CD4-positive, alpha-beta memory T cell (primary cell): ENCODE data around the gene CLIP3. TPM values are rescaled to one million over a fixed set of nuclear protein-coding genes. Genes with fewer than 3 reads are reported as not detected.

Source experiments
- CTCF ChIA-PET: fragments of 350-600 bp; sonication (Branson Sonifier 250); formaldehyde crosslinking; loops from one replicate; lab custom pipeline; 2021; ENCODE audit warnings: inconsistent platforms; ENCODE audit not compliant: partially characterized antibody; lab: Charles Lee
- POLR2A ChIA-PET: fragments of 350-600 bp; sonication (Branson Sonifier 250); formaldehyde crosslinking; loops from one replicate; lab custom pipeline; 2021; ENCODE audit not compliant: partially characterized antibody; lab: Charles Lee
- DNase-seq, 5 donors: peaks; one replicate each; pipeline versions ENCODE4 v3.0.0 to v3.0.0-alpha.2; 2020 to 2022; ENCODE audit warnings: mixed read lengths in 1 of 5
- H3K27ac ChIP-seq: one replicate; pipeline ENCODE4 v1.7.0; 2013; ENCODE audit warnings: low read depth, low read length
- H3K27me3 ChIP-seq: 2 replicates; pipeline ENCODE4 v1.7.0; 2013; ENCODE audit warnings: mild to moderate bottlenecking, low read length, moderate library complexity; ENCODE audit not compliant: insufficient read depth
- H3K36me3 ChIP-seq: 2 replicates; pipeline ENCODE4 v1.7.0; 2013; ENCODE audit warnings: mild to moderate bottlenecking, low read length, moderate library complexity; ENCODE audit not compliant: insufficient read depth
- H3K4me1 ChIP-seq: 2 replicates; pipeline ENCODE4 v1.7.0; 2013; ENCODE audit warnings: mild to moderate bottlenecking, low read length, moderate library complexity; ENCODE audit not compliant: insufficient read depth
- H3K4me3 ChIP-seq, 2 donors: one replicate each; pipeline ENCODE4 v1.7.0; 2013; ENCODE audit warnings: low read length in 2 of 2, mild to moderate bottlenecking in 1 of 2
- H3K9me3 ChIP-seq, 2 donors: one replicate each; pipeline ENCODE4 v1.7.0; 2013; ENCODE audit warnings: low read length in 2 of 2, control low read depth in 1 of 2; ENCODE audit not compliant: control insufficient read depth in 1 of 2
- H3K27ac Mint-ChIP-seq, 7 donors: one replicate each; pipeline ENCODE4 v1.8.0; 2020 to 2021; ENCODE audit warnings: mixed read lengths in 7 of 7, mild to moderate bottlenecking in 6 of 7, inconsistent platforms in 3 of 7, moderate library complexity in 3 of 7
- H3K27me3 Mint-ChIP-seq, 2 donors: one replicate each; pipeline ENCODE4 v1.8.0; 2020 to 2021; ENCODE audit warnings: mixed read lengths in 2 of 2
- H3K36me3 Mint-ChIP-seq, 2 donors: one replicate each; pipeline ENCODE4 v1.8.0; 2020 to 2021; ENCODE audit warnings: mixed read lengths in 2 of 2, inconsistent platforms in 1 of 2, mild to moderate bottlenecking in 1 of 2
- H3K4me1 Mint-ChIP-seq, 4 donors: one replicate each; pipeline ENCODE4 v1.8.0; 2020 to 2021; ENCODE audit warnings: mixed read lengths in 4 of 4, mild to moderate bottlenecking in 1 of 4
- H3K4me3 Mint-ChIP-seq, 8 donors: one replicate each; pipeline ENCODE4 v1.8.0; 2020 to 2021; ENCODE audit warnings: mixed read lengths in 8 of 8, mild to moderate bottlenecking in 7 of 8, moderate library complexity in 6 of 8, inconsistent platforms in 3 of 8
- H3K9me3 Mint-ChIP-seq, 8 donors: one replicate each; pipeline ENCODE4 v1.8.0; 2020 to 2021; ENCODE audit warnings: mixed read lengths in 8 of 8, mild to moderate bottlenecking in 5 of 8, inconsistent platforms in 3 of 8, moderate library complexity in 1 of 8
- intact Hi-C: fragments of 100-400 bp; cut with micrococcal nuclease; formaldehyde crosslinking; loops from one replicate; pipeline ENCODE4 v1.15.1; 2023
- polyA plus RNA-seq, 2 donors: library from polyadenylated mRNA; unstranded; fragments of 300-500 nt; fragmentation: Illumina TruSeq; gene quantifications; one replicate each; pipeline ENCODE4 v1.2.3, GENCODE V29; 2021
- total RNA-seq, 2 experiments: library from RNA; stranded (reverse); gene quantifications; one replicate each; pipeline ENCODE4 v1.2.3, GENCODE V29; 2021

Gene CLIP3
- total and polyA plus RNA-seq, 4 experiments from 2014 or later: 0.37 to 2.4 (median 2.0) TPM

GRCh38 chr19:36019061-36019670 is 13.5 kb downstream of the CLIP3 start:
- ChIA-PET POLR2A (no interaction called here), CTCF (no interaction called here)
- Histone ChIP-seq H3K27ac (no peak overlapping the region), H3K36me3 (peaks cover 11% of the 10 kb centered on the region), H3K4me1 (peaks cover 9% of the 10 kb centered on the region), H3K4me3 (no peak overlapping the region), H3K9me3 (no peaks in the 10 kb centered on the region), H3K27me3 (no peaks in the 10 kb centered on the region)
- Mint-ChIP-seq H3K4me3 (no peak overlapping the region), H3K36me3 (peaks cover 10 to 12% of the 10 kb centered on the region in 2 donors), H3K27ac (no peak overlapping the region), H3K9me3 (no peaks in the 10 kb centered on the region), H3K4me1 (peaks cover 9 to 17% (median 12%) of the 10 kb centered on the region in 4 donors), H3K27me3 (no peaks in the 10 kb centered on the region)
- DNase-seq: no peak
- intact Hi-C loops: no loop called here

- POLR2A ChIA-PET: interaction anchor here (0.6 to 2.0 kb wide), 15 partner anchors 11 to 200 kb away, joined by 3 to 20 read pairs (median 6); partner anchors contain the start of genes POLR2I, SDHAF1, TBCB and THAP8
- Mint-ChIP-seq H3K4me3 (peak within 1 kb of the TSS; percentile 94 to 99 (median 94)), H3K27ac (peak within 1 kb of the TSS; percentile 85 to 99 (median 98)), H3K4me1 (peaks cover 25 to 50% (median 33%) of the 10 kb centered on the region in 4 donors), H3K9me3 (no peaks in the 10 kb centered on the region), H3K27me3 (no peaks in the 10 kb centered on the region), H3K36me3 (peaks cover 0 to 6% of the 10 kb centered on the region in 2 donors)
- Histone ChIP-seq H3K27me3 (no peaks in the 10 kb centered on the region), H3K9me3 (no peaks in the 10 kb centered on the region), H3K4me3 (peak within 1 kb of the TSS; percentile 92), H3K36me3 (no peaks in the 10 kb centered on the region), H3K4me1 (peaks cover 30% of the 10 kb centered on the region), H3K27ac (peak within 1 kb of the TSS; percentile 74)
- intact Hi-C loops: loop anchor here (1.0 kb wide), 4 partner anchors 19 to 101 kb away; partner anchors contain the start of genes SDHAF1, TBCB, THAP8 and WDR62
- CTCF ChIA-PET: interaction anchor here (1.0 to 1.7 kb wide), 4 partner anchors 18 to 55 kb away, joined by 4 to 6 read pairs (median 4); partner anchors contain the start of gene THAP8
- DNase-seq: peak; percentile 97 to 99 (median 98)
These were observed 18.4 kb downstream of the CLIP3 start, which contains the start of gene ALKBH6 for GRCh38 chr19:36014012-36014924. Gene ALKBH6, minus strand, starts transcription at chr19:36014213. Its CDS starts 816 bp downstream, at chr19:36013397.

- POLR2A ChIA-PET: interaction anchor here (0.6 to 2.0 kb wide), 14 partner anchors 10 to 201 kb away, joined by 3 to 20 read pairs (median 6); partner anchors contain the start of genes POLR2I, SDHAF1, TBCB and THAP8
- H3K36me3 ChIP-seq: no peaks in the 10 kb centered on the region
- DNase-seq: no peak
- peaks cover 36% of the 10 kb centered on the region for H3K4me1 ChIP-seq
- Mint-ChIP-seq H3K4me3 (peak overlapping the region; percentile 94 to 99 (median 94)), H3K4me1 (peaks cover 28 to 55% (median 33%) of the 10 kb centered on the region in 4 donors), H3K36me3 (peaks cover 0 to 6% of the 10 kb centered on the region in 2 donors), H3K27me3 (no peaks in the 10 kb centered on the region), H3K27ac (peak overlapping the region; percentile 85 to 99 (median 98)), H3K9me3 (no peaks in the 10 kb centered on the region)
- no peaks in the 10 kb centered on the region for H3K27me3 ChIP-seq
- intact Hi-C loops: loop anchor here (1.0 kb wide), 4 partner anchors 18 to 102 kb away; partner anchors contain the start of genes SDHAF1, TBCB, THAP8 and WDR62
- CTCF ChIA-PET: interaction anchor here (1.0 to 1.7 kb wide), 5 partner anchors 18 to 55 kb away, joined by 4 to 6 read pairs (median 4); partner anchors contain the start of gene THAP8
- no peaks in the 10 kb centered on the region for H3K9me3 ChIP-seq
- peak overlapping the region; percentile 92 for H3K4me3 ChIP-seq
- H3K27ac ChIP-seq: peak overlapping the region; percentile 74
These were observed 19.2 kb downstream of the CLIP3 start for GRCh38 chr19:36013280-36014011.

- Histone ChIP-seq H3K27ac (no peak overlapping the region), H3K9me3 (no peaks in the 10 kb centered on the region), H3K27me3 (no peaks in the 10 kb centered on the region), H3K4me1 (peaks cover 38% of the 10 kb centered on the region), H3K36me3 (no peaks in the 10 kb centered on the region), H3K4me3 (no peak overlapping the region)
- H3K27ac Mint-ChIP-seq: peak overlapping the region in 6 of 7 donors; percentile 7 to 81 (median 69)
- H3K4me1 Mint-ChIP-seq: peaks cover 24 to 51% (median 35%) of the 10 kb centered on the region in 4 donors
- ChIA-PET CTCF (no interaction called here), POLR2A (interaction anchor here (1.2 to 1.5 kb wide), 2 partner anchors 11 to 15 kb away, joined by 4 to 8 read pairs; partner anchors contain the start of gene SDHAF1)
- no peak for DNase-seq
- peaks cover 0 to 6% of the 10 kb centered on the region in 2 donors for H3K36me3 Mint-ChIP-seq
- H3K27me3 Mint-ChIP-seq: no peaks in the 10 kb centered on the region
- intact Hi-C loops: no loop called here
- H3K9me3 Mint-ChIP-seq: no peaks in the 10 kb centered on the region
- peak overlapping the region in 3 of 8 donors; percentile 5 to 71 (median 46) for H3K4me3 Mint-ChIP-seq
These were observed 22.3 kb downstream of the CLIP3 start for GRCh38 chr19:36010402-36010801.

- H3K9me3 ChIP-seq: no peaks in the 10 kb centered on the region
- peaks cover 22 to 45% (median 34%) of the 10 kb centered on the region in 4 donors for H3K4me1 Mint-ChIP-seq
- intact Hi-C loops: no loop called here
- peak overlapping the region; percentile 60 to 77 (median 72) for H3K4me3 Mint-ChIP-seq
- ChIA-PET POLR2A (interaction anchor here (1.2 to 1.5 kb wide), 2 partner anchors 11 to 14 kb away, joined by 4 to 8 read pairs; partner anchors contain the start of gene SDHAF1), CTCF (no interaction called here)
- H3K4me1 ChIP-seq: peaks cover 32% of the 10 kb centered on the region
- H3K27me3 Mint-ChIP-seq: no peaks in the 10 kb centered on the region
- no peaks in the 10 kb centered on the region for H3K9me3 Mint-ChIP-seq
- H3K36me3 ChIP-seq: no peaks in the 10 kb centered on the region
- peak overlapping the region; percentile 7 to 90 (median 74) for H3K27ac Mint-ChIP-seq
- H3K36me3 Mint-ChIP-seq: peaks cover 0 to 6% of the 10 kb centered on the region in 2 donors
- no peaks in the 10 kb centered on the region for H3K27me3 ChIP-seq
- no peak overlapping the region for H3K27ac ChIP-seq
- DNase-seq: no peak
- peak overlapping the region in 1 of 2 donors; percentile 28 for H3K4me3 ChIP-seq
These were observed 22.9 kb downstream of the CLIP3 start for GRCh38 chr19:36009633-36010379.

- Mint-ChIP-seq H3K36me3 (peaks cover 0 to 4% of the 10 kb centered on the region in 2 donors), H3K4me1 (peaks cover 18 to 39% (median 29%) of the 10 kb centered on the region in 4 donors), H3K9me3 (no peaks in the 10 kb centered on the region), H3K27ac (peak overlapping the region in 4 of 7 donors; percentile 10 to 82 (median 76)), H3K27me3 (no peaks in the 10 kb centered on the region), H3K4me3 (peak overlapping the region; percentile 60 to 77 (median 72))
- ChIA-PET POLR2A (interaction anchor here (1.2 to 1.5 kb wide), 3 partner anchors 12 to 78 kb away, joined by 3 to 8 read pairs (median 4); partner anchors contain the start of gene SDHAF1), CTCF (no interaction called here)
- intact Hi-C loops: no loop called here
- peak in 4 of 5 donors; percentile 31 to 38 (median 36) for DNase-seq
- no peaks in the 10 kb centered on the region for H3K9me3 ChIP-seq
- no peaks in the 10 kb centered on the region for H3K36me3 ChIP-seq
- no peak overlapping the region for H3K27ac ChIP-seq
- no peaks in the 10 kb centered on the region for H3K27me3 ChIP-seq
- peak overlapping the region in 1 of 2 donors; percentile 28 for H3K4me3 ChIP-seq
- H3K4me1 ChIP-seq: peaks cover 28% of the 10 kb centered on the region
These were observed 23.5 kb downstream of the CLIP3 start for GRCh38 chr19:36009220-36009619.
